Sigmoid colon (tissue), 7 donors: ENCODE results near the gene CHMP1B. TPM values are rescaled to one million over a fixed set of nuclear protein-coding genes. Genes with fewer than 3 reads are reported as not detected.

Experiments used
- DNase-seq: peaks from one replicate; pipeline ENCODE4 v3.0.0-alpha.2; 2019
- H3K27ac ChIP-seq, 4 donors: fragments of 200-600 bp; sonication (generic); one replicate each; pipeline ENCODE4 v1.5.1; 2016 to 2019; ENCODE audit warnings: mild to moderate bottlenecking in 1 of 4
- H3K27me3 ChIP-seq, 3 donors: fragments of 200-600 bp; sonication (generic); one replicate each; pipeline ENCODE4 v1.5.1; 2019; ENCODE audit warnings: mild to moderate bottlenecking in 1 of 3
- H3K36me3 ChIP-seq, 4 donors: fragments of 200-600 bp; sonication (generic); one replicate each; pipeline ENCODE4 v1.5.1; 2016 to 2019
- H3K4me1 ChIP-seq, 4 donors: fragments of 200-600 bp; sonication (generic); one replicate each; pipeline ENCODE4 v1.5.1; 2017 to 2019
- H3K4me3 ChIP-seq, 4 donors: fragments of 200-600 bp; sonication (generic); one replicate each; pipeline ENCODE4 v1.5.1; 2017 to 2019; ENCODE audit warnings: mild to moderate bottlenecking in 2 of 4, moderate library complexity in 1 of 4
- H3K9me3 ChIP-seq, 4 donors: fragments of 200-600 bp in 3 of 4; sonication (generic) in 3 of 4; one replicate each; pipeline versions ENCODE4 v1.5.1 to v1.6.1; 2013 to 2019
- EP300 ChIP-seq, 4 donors: sonication (generic); formaldehyde crosslinking; IDR thresholded peaks; one replicate each; pipeline ENCODE4 v1.6.1; 2017; ENCODE audit warnings: antibody characterized with exemption in 4 of 4
- POLR2A ChIP-seq, 2 donors: fragments of 450-650 bp; IDR thresholded peaks; one replicate each; pipeline ENCODE4 v1.6.1; 2016; ENCODE audit warnings: antibody characterized with exemption in 2 of 2, mild to moderate bottlenecking in 2 of 2, moderate library complexity in 2 of 2
- POLR2AphosphoS5 ChIP-seq, 4 donors: sonication (generic); formaldehyde crosslinking; IDR thresholded peaks; one replicate each; pipeline ENCODE4 v1.6.1; 2017; ENCODE audit warnings: antibody characterized with exemption in 4 of 4
- WGBS, 2 donors: extraction: QIAGEN DNeasy Blood & Tissue Kit; methylation state at CpG; one replicate each; pipeline ENCODE4 v1.1.7; 2013; 5-methylcytosine and 5-hydroxymethylcytosine counted together
- intact Hi-C: fragments of 100-400 bp; cut with DNase I; formaldehyde crosslinking; loops from one replicate; pipeline ENCODE4 v1.15.1; 2023
- polyA plus RNA-seq, 3 donors: library from polyadenylated mRNA; stranded (reverse); fragments of 200-250 nt; gene quantifications; one replicate each; pipeline ENCODE4 v1.2.3, GENCODE V29; 2013
- total RNA-seq, 4 donors: library from RNA; depleted of rRNA; stranded (reverse); fragments of >200 nt; gene quantifications; one replicate each; pipeline ENCODE4 v1.1.0, GENCODE V29; 2016
- TF ChIP-seq, protein P1 (sequence below), 4 experiments: fragments of 450-650 bp in 3 of 4; fragments of 200-600 bp in 1 of 4; IDR thresholded peaks; one replicate each; pipeline ENCODE4 v1.5.1; 2016 to 2019; ENCODE audit warnings: antibody characterized with exemption in 4 of 4, mild to moderate bottlenecking in 3 of 4, moderate library complexity in 2 of 4
- donor health status: healthy with polysubstance abuse.
- donor health status: Bipolar disorder and iron deficiency.
- donor health status: healthy.

Gene CHMP1B
- total and polyA plus RNA-seq, 7 donors: 32.1 to 101 (median 44.8) TPM

GRCh38 chr18:11811009-11811408, 40.2 kb upstream of the CHMP1B start:
- no peak for DNase-seq
- H3K27me3 ChIP-seq: no peaks in the 10 kb centered on the region
- intact Hi-C loops: no loop called here

GRCh38 chr18:11817229-11817628, 34.0 kb upstream of the CHMP1B start:
- intact Hi-C loops: no loop called here
- no peak overlapping the region for H3K27ac ChIP-seq
- H3K36me3 ChIP-seq: no peaks in the 10 kb centered on the region
- no peaks in the 10 kb centered on the region for H3K9me3 ChIP-seq
- WGBS, 2 donors: 55 to 75% methylated on average over 6 of the region's 6 CpGs
- no peaks in the 10 kb centered on the region for H3K27me3 ChIP-seq
- no peak overlapping the region for H3K4me3 ChIP-seq
- no peak for DNase-seq
- TF ChIP-seq POLR2A (IDR thresholded peaks at IDR 0.05) (no peak), EP300 (IDR thresholded peaks at IDR 0.05) (no peak), POLR2AphosphoS5 (IDR thresholded peaks at IDR 0.05) (no peak)
- TF ChIP-seq, protein P1, sequence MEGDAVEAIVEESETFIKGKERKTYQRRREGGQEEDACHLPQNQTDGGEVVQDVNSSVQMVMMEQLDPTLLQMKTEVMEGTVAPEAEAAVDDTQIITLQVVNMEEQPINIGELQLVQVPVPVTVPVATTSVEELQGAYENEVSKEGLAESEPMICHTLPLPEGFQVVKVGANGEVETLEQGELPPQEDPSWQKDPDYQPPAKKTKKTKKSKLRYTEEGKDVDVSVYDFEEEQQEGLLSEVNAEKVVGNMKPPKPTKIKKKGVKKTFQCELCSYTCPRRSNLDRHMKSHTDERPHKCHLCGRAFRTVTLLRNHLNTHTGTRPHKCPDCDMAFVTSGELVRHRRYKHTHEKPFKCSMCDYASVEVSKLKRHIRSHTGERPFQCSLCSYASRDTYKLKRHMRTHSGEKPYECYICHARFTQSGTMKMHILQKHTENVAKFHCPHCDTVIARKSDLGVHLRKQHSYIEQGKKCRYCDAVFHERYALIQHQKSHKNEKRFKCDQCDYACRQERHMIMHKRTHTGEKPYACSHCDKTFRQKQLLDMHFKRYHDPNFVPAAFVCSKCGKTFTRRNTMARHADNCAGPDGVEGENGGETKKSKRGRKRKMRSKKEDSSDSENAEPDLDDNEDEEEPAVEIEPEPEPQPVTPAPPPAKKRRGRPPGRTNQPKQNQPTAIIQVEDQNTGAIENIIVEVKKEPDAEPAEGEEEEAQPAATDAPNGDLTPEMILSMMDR (IDR thresholded peaks at IDR 0.05): no peak
- H3K4me1 ChIP-seq: no peaks in the 10 kb centered on the region

More at GRCh38 chr18:11811009-11811408, 40.2 kb upstream of the CHMP1B start:
- no peaks in the 10 kb centered on the region for H3K9me3 ChIP-seq
- WGBS, 2 donors: 91 to 93% methylated on average over 11 of the region's 11 CpGs
- H3K4me1 ChIP-seq: no peaks in the 10 kb centered on the region
- H3K4me3 ChIP-seq: no peak overlapping the region
- H3K27ac ChIP-seq: no peak overlapping the region
- TF ChIP-seq POLR2A (IDR thresholded peaks at IDR 0.05): no peak
- TF ChIP-seq, protein P1 (IDR thresholded peaks at IDR 0.05): no peak
- no peak for TF ChIP-seq EP300 (IDR thresholded peaks at IDR 0.05)
- no peak for TF ChIP-seq POLR2AphosphoS5 (IDR thresholded peaks at IDR 0.05)
- no peaks in the 10 kb centered on the region for H3K36me3 ChIP-seq

DNA sequence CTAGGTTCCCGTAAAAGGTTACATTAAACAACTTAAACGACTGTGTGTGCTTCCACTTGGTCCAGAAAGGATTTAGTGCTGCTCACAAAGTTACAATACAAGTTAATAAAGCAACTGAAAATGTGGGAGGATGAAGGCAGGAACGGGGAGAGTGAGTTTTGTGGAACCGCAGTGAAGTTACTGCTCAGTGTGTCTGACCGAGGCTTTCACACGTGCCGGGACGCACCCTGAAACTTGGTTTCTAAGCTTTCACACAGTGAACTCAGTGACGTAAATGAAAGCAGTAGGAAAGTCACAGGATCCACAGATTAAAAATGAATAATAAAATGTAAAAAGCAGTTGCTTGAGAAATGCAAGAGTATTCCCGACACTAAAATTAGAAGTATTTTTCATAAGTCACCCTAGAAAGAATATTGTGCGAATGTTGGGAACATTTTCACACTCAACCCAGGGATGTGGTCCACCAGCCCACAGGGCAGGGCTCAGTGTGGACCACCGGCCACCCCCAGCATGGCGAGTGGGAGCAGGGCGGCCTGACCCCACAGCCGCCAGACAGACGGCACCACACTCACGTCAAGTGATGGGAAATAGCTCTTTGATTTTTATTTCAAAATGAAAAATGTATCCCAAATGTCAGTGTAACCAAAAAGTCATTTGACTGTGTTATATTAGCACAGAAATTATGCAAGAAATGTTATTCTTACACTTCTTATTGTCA, 32.6 kb upstream of the CHMP1B start:
- Histone ChIP-seq H3K4me1 (no peaks in the 10 kb centered on the region), H3K36me3 (no peaks in the 10 kb centered on the region), H3K27ac (no peak overlapping the region), H3K4me3 (no peak overlapping the region), H3K9me3 (no peaks in the 10 kb centered on the region), H3K27me3 (no peaks in the 10 kb centered on the region)
- intact Hi-C loops: no loop called here
- no peak for DNase-seq
- WGBS, 2 donors: 79 to 81% methylated on average over 17 of the region's 17 CpGs
- TF ChIP-seq POLR2AphosphoS5 (IDR thresholded peaks at IDR 0.05): no peak
- TF ChIP-seq, protein P1 (IDR thresholded peaks at IDR 0.05): no peak
- no peak for TF ChIP-seq EP300 (IDR thresholded peaks at IDR 0.05)
- no peak for TF ChIP-seq POLR2A (IDR thresholded peaks at IDR 0.05)

DNA sequence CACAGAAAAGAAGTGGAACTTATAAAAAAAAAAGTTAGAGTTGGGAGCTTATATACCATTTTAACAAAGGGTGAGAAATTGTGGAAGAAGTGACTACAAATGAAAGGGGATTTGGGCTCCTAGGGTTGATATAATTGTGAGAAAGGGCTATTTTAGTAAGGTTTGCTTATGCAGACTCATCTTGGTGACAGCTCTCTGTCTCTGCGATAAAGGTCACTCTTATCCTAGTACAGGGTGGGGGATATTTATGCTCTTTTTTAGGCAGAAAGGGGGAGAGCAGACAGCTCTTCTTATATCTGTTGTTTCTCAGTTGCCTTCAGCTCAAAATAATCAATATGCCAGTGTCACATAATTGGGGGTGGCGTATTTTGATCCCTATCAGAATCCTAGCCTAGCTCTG, 31.3 kb upstream of the CHMP1B start:
- TF ChIP-seq POLR2AphosphoS5 (IDR thresholded peaks at IDR 0.05) (no peak), EP300 (IDR thresholded peaks at IDR 0.05) (no peak), POLR2A (IDR thresholded peaks at IDR 0.05) (no peak)
- TF ChIP-seq, protein P1 (IDR thresholded peaks at IDR 0.05): no peak
- 87 to 90% methylated on average over 2 of the region's 2 CpGs for WGBS, 2 donors
- Histone ChIP-seq H3K4me3 (no peak overlapping the region), H3K36me3 (no peaks in the 10 kb centered on the region), H3K27ac (no peak overlapping the region), H3K27me3 (no peaks in the 10 kb centered on the region), H3K9me3 (no peaks in the 10 kb centered on the region), H3K4me1 (no peaks in the 10 kb centered on the region)
- intact Hi-C loops: no loop called here
- DNase-seq: no peak

- intact Hi-C loops: no loop called here
- 68 to 69% methylated on average over 2 of the region's 2 CpGs for WGBS, 2 donors
Observed at GRCh38 chr18:11820697-11821096, 30.5 kb upstream of the CHMP1B start.

More at GRCh38 chr18:11820697-11821096, 30.5 kb upstream of the CHMP1B start:
- Histone ChIP-seq H3K4me1 (no peaks in the 10 kb centered on the region), H3K4me3 (no peak overlapping the region), H3K27ac (no peak overlapping the region), H3K27me3 (no peaks in the 10 kb centered on the region), H3K36me3 (no peaks in the 10 kb centered on the region), H3K9me3 (no peaks in the 10 kb centered on the region)
- TF ChIP-seq, protein P1 (IDR thresholded peaks at IDR 0.05): no peak
- TF ChIP-seq POLR2AphosphoS5 (IDR thresholded peaks at IDR 0.05) (no peak), POLR2A (IDR thresholded peaks at IDR 0.05) (no peak), EP300 (IDR thresholded peaks at IDR 0.05) (no peak)
- no peak for DNase-seq
